SKM-1 treated with dmso at 0.1 percent for 144 hours (cell line): Measurements from ENCODE around the gene TDRKH.

Experiments used
- DNase-seq: peaks from one replicate; lab custom pipeline; 2025; ENCODE audit not compliant: unreplicated experiment; lab: John Stamatoyannopoulos, UW

TDRKH gene

GRCh38 chr1:151825204-151825603, 34.9 kb upstream of the TDRKH start:
- no peak for DNase-seq

GRCh38 chr1:151823175-151823574, 32.9 kb upstream of the TDRKH start:
- DNase-seq = no peak

- DNase-seq = no peak
Observed at GRCh38 chr1:151822404-151822803, 32.1 kb upstream of the TDRKH start.

- no peak for DNase-seq
Observed at GRCh38 chr1:151820940-151821339, 30.6 kb upstream of the TDRKH start.

DNA sequence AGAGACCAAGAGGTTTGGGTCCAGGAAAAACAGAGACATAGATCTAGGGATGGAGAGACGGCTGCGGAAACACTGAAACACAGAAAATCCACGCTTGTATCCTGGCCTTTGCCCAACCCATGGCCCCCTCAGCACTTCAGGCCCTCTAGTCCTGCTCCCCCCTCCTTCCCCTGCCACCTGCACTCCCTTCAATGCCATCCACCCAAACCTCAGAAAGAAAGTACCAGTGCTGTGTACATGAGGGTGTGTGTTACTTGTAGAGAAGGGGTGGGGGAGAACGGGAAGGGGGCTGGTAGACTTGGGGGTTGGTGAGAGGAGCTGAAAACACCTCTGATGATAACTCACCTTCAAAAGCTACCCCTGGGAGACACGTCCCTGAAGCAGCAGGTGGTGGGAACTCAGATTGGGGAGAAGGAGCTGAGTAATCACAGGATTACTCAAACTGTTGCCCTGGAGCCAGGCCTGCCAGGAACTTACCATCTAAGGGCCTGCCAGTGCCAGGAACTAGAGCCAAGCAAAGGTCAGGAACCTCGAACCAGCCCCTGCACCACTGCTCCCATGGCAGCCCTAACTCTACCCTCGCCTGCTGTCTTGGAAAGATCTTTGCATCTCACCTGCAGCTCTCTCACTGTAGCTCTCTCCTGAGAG, 29.8 kb upstream of the TDRKH start:
- no peak for DNase-seq

GRCh38 chr1:151819227-151819835, 29.0 kb upstream of the TDRKH start:
- no peak for DNase-seq

DNA sequence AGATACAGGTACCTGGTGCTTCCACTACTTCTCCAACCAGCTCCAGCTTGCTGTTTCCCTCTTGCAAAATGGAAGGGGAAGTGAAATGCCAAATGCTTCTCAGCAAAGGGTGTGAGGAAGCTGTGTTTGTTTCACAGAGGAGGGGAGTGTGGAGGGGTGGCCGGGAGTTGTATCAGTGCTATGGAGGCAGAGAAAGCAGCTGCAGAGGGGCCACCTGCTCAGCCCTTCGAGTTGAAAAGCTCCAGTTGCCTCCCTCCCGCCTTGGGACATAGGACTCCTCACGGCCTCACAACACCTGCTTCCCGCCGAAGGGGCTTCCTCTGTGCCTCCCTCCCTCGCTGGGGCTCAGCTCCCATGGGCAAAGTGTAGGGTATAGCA, 27.0 kb upstream of the TDRKH start:
- DNase-seq = peak; percentile 42

- no peak for DNase-seq
Observed at GRCh38 chr1:151816548-151817352, 26.4 kb upstream of the TDRKH start.

DNA sequence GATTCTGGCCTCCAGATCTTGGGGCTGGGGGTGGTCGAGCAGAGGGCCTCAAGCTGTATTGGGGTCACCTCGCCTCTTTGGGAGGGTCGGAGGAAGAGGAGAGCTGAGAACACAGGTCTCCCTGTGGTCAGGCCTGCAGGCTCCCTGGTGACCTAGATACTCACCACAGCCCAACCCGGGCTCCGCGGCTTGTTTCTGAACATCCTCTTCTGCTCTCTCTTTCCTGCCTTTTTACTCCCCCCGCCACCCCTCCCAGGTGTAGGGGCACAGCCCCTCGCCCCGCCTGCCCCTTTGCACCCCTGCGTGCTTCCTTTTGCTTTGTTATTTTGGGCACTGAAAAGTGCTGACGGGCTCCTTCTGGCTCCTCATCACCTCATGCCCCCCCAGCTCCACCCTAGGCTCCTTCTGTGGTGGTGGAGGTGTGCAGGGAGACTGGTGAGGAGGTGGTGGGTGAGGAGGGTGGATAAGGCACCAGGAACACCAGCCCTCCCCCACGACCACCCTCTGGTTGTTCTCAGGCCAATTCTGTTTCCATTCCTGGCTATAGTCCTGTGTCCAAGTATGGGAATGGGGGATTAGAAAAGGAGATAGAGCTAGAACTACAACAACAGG, 25.5 kb upstream of the TDRKH start:
- no peak for DNase-seq

GRCh38 chr1:151814971-151815545, 24.8 kb upstream of the TDRKH start:
- DNase-seq = no peak

DNA sequence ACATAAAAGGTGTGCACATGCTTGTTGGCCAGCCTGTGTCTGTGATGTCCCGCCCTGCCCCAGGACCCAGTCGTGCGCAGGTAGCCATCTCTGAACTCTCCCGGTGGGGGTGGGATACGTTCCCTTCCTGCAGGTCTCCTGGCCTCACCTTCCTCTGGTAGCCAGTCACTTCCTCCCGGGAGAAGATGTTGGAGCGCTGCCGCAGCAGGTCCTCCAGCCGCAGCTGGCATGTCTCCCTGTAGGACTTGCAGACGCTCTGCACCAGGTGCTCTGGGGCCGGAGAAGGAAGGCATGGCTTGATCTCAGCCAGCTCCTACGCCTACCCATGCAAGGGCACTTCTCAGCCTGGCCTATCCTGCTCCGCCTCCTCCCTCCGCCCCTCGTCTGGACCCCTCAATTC, 24.1 kb upstream of the TDRKH start:
- DNase-seq = no peak

DNA sequence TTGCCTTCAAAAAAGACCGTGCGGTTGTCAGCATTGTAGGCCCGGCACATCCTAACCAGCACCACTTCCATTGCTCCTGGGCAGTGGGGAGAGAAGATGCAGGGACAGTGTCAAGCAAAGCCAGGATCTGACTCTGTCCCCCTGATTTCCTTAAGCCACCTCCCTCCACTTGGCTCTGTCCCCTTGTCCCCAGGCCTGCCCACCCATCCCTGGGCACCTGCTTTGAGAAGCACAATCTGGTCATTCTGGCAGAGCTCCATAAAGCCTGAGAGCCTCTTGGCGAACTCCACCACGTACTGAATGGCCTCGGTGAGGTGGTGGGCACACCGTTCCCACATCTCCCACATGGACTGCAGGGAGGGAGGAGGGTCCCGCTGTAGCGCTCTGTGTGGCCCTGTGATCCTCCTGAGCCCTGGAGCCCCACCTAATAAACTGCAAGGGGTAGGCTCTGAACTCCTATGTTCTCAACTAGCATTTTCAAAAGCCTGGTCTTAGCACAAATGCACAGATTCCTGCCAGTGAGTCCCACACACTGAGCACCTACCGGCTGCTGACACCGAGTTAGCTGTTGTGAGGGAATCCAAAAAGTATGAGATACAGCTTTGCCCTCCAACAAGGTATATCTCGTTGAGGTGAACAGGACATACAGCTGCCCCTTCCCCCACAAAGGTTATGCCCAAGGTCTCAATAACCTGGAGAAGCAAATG, 23.1 kb upstream of the TDRKH start:
- no peak for DNase-seq

DNA sequence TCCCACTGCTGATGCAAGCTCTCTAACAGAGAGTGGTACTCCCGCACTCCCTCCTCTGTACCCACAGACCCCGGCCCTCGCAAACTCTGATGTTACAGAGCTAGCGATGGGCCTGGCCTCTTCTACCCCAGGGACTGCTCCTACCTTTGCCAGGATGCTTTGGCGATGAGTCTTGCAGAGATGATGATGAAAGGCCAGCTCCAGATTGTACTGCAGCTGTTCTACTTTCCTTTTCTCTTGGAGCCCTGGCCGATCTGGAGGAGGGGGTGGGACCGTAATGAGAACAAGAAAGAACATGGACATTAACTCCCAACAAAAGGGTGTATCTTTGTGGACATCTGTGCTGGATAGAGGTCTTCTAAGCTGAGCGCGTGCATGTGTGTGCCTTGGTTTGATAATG, 20.9 kb upstream of the TDRKH start:
- DNase-seq = no peak

DNA sequence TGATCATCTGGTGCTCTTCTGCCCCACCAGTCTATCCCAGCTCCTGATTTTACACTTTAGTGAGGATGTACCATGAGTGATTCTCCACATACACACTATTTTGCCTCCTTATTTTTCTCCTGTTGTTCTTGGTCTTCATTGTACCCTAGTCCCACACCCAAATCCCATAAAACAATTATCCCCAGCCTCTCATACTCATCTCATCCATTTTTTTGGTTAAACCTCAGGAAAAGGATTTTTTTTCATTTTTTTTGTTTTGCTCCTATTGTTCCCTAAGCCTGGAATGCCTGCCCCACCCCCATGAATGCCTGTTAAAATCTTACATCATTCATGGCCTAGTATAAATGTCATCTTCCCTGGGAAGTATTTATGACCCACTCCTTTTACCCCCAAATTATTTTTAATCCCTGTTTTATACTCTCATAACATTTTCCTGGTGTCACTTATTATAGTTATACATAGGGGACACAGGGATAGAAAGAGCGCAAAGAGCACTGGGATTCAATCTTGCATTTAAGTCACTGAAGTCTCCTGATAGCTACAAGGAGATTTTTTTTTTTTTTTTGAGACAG, 19.8 kb upstream of the TDRKH start:
- no peak for DNase-seq

DNA sequence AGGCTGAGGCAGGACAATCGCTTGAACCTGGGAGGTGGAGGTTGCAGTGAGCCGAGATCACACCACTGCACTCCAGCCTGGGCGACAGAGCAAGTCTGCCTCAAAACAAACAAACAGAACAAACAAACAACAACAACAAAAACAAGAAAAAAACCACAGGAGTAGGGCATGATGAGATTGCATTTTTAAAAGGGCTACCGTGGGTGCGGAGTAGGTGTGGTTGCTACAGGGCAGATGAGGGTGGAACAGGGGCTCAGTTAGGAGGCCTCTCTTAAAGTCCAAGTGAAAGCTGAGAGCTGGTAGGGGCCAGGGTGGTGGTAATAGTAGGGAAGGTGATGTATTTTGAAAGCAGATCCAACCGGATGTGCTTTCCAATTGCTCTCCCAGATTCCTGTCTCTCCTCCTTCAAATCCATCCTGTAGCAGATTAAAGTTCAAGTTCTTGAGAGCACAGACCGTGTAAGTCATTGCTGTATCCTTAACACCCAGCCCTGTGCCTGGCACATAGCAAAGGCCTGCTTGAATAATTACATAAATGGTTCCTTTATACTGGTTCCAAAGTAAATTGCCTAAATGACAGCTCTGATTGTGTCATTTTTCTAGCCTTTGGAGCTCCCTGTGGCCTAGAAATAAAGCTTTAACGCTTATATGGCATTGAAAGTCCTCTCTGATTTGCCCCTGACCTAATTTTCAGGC, 19.1 kb upstream of the TDRKH start:
- no peak for DNase-seq

DNA sequence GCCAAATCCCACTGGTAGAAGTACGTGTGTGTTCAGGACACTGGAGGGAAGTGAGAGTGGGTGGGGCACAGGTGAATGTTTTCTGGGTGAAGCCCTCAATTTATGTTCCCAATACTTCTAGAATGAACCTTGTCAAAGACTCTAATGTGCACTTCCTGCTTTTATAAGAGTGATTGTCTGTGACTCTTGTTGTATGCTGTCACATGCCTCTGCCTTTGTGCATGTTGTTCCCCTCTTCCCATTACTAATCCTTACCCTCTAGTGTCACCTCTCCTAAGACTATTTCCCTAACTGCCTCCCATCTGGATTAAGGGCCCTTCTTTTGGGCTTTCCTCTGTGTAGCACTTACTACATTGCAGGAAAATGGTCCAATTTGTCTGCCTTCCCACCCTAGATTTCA, 17.5 kb upstream of the TDRKH start:
- DNase-seq = no peak

DNA sequence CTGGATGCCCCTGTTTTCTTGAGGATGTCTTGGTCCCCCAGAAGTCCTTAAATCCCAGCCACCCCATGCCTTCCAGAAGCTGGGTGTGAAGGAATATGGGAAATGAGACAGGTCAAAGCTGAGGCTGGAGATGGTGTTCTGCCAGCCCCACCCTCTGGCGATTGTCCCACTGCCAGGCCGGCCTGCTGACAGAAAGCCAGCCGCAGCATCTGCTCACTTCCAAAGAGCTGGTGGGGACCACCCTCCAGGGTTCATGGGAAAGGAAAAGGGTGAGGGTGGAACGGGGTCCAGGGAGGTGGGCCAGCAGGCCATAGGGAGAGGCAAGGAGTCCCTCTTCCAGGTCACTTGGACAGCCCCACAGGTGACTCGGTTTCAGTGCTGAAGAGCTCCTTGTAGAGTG, 16.8 kb upstream of the TDRKH start:
- DNase-seq = no peak

- no peak for DNase-seq
Observed at GRCh38 chr1:151806170-151806569, 15.9 kb upstream of the TDRKH start.

- DNase-seq = no peak
Observed at GRCh38 chr1:151805066-151805820, 14.9 kb upstream of the TDRKH start, which contains the start of gene LINGO4. Gene LINGO4 (minus strand): TSS chr1:151805419. CDS start chr1:151802704, 2,715 bp downstream.
